ENCODE data around the gene POLN. TPM values are rescaled to one million over a fixed set of nuclear protein-coding genes. Genes with fewer than 3 reads are reported as not detected.

Gene POLN
- total RNA-seq, 1 experiment from 2014 or later: 1.3 TPM

GRCh38 chr4:2150076-2150475 is 91.8 kb downstream of the POLN start:
- Histone ChIP-seq H3K4me1 (replicated peaks; ENCODE audit: insufficient read depth) (no peaks in the 10 kb centered on the region), H3K27me3 (ENCODE audit: insufficient read depth, low read depth) (no peaks in the 10 kb centered on the region), H3K4me2 (no peak overlapping the region), H3K27ac (no peak overlapping the region), H3K9me2 (ENCODE audit: insufficient read depth) (no peaks in the 10 kb centered on the region), H3F3A (ENCODE audit: insufficient read depth, low read depth) (no peaks in the 10 kb centered on the region), H2AFZ (no peak overlapping the region), H3K4me3 (no peak overlapping the region), H3K79me2 (ENCODE audit: low read depth) (no peaks in the 10 kb centered on the region), H3K36me3 (ENCODE audit: low read depth) (no peaks in the 10 kb centered on the region), H3K9me3 (ENCODE audit: insufficient read depth, low read depth) (no peaks in the 10 kb centered on the region), H4K20me1 (ENCODE audit: insufficient read depth) (no peaks in the 10 kb centered on the region)
- DNase-seq: no peak
- ChIA-PET POLR2A (ENCODE audit: unreplicated experiment) (interaction anchor here (0.6 kb wide), 2 partner anchors 405 to 827 kb away, joined by 5 to 7 read pairs; no protein-coding TSS in a partner anchor), CTCF (no interaction called here)
- no peak for TF ChIP-seq CTCF (conservative IDR thresholded peaks at IDR 0.05)
- no peak for TF ChIP-seq EZH2 (IDR thresholded peaks at IDR 0.05; ENCODE audit: low read depth)
- intact Hi-C loops (cut with micrococcal nuclease; ENCODE audit: unreplicated experiment): no loop called here
- no TSS peak for BruUV-seq (replicated peaks)

GRCh38 chr4:2142630-2143427 is 99.1 kb downstream of the POLN start:
- ChIA-PET POLR2A (ENCODE audit: unreplicated experiment) (no interaction called here), CTCF (no interaction called here)
- H2AFZ ChIP-seq: no peak overlapping the region
- no peak overlapping the region for H3K4me3 ChIP-seq
- no peak for TF ChIP-seq EZH2 (IDR thresholded peaks at IDR 0.05; ENCODE audit: low read depth)
- TF ChIP-seq CTCF (conservative IDR thresholded peaks at IDR 0.05): no peak
- H3K36me3 ChIP-seq (ENCODE audit: low read depth): no peaks in the 10 kb centered on the region
- no peak overlapping the region for H3K4me2 ChIP-seq
- H3K9me3 ChIP-seq (ENCODE audit: insufficient read depth, low read depth): no peaks in the 10 kb centered on the region; the same call in 1 of the 2 replicates
- no peaks in the 10 kb centered on the region for H3K27me3 ChIP-seq (ENCODE audit: insufficient read depth, low read depth)
- DNase-seq: peak in 1 of 2 experiments; percentile 39
- no peaks in the 10 kb centered on the region for H3F3A ChIP-seq (ENCODE audit: insufficient read depth, low read depth)
- no peaks in the 10 kb centered on the region for H3K79me2 ChIP-seq (ENCODE audit: low read depth)
- H3K27ac ChIP-seq: no peak overlapping the region
- intact Hi-C loops (cut with micrococcal nuclease; ENCODE audit: unreplicated experiment): no loop called here
- H3K4me1 ChIP-seq (replicated peaks; ENCODE audit: insufficient read depth): no peaks in the 10 kb centered on the region; the same call in 1 of the 2 replicates
- H3K9me2 ChIP-seq (ENCODE audit: insufficient read depth): no peaks in the 10 kb centered on the region
- no TSS peak for BruUV-seq (replicated peaks)
- H4K20me1 ChIP-seq (ENCODE audit: insufficient read depth): no peaks in the 10 kb centered on the region

- no peak overlapping the region for H3K4me2 ChIP-seq
- H2AFZ ChIP-seq: no peak overlapping the region
- no peaks in the 10 kb centered on the region for H3F3A ChIP-seq (ENCODE audit: insufficient read depth, low read depth)
- POLR2A ChIA-PET (ENCODE audit: unreplicated experiment): no interaction called here
- H3K9me2 ChIP-seq (ENCODE audit: insufficient read depth): no peaks in the 10 kb centered on the region
- no peaks in the 10 kb centered on the region for H3K27me3 ChIP-seq (ENCODE audit: insufficient read depth, low read depth)
- no peak overlapping the region for H3K4me3 ChIP-seq
- H3K36me3 ChIP-seq (ENCODE audit: low read depth): no peaks in the 10 kb centered on the region
- intact Hi-C loops (cut with micrococcal nuclease; ENCODE audit: unreplicated experiment): no loop called here
- no peaks in the 10 kb centered on the region for H3K79me2 ChIP-seq (ENCODE audit: low read depth)
- CTCF ChIA-PET: no interaction called here
- BruUV-seq (replicated peaks): no TSS peak
- no peak overlapping the region for H3K27ac ChIP-seq
- H4K20me1 ChIP-seq (ENCODE audit: insufficient read depth): no peaks in the 10 kb centered on the region
- TF ChIP-seq EZH2 (IDR thresholded peaks at IDR 0.05; ENCODE audit: low read depth) (no peak), CTCF (conservative IDR thresholded peaks at IDR 0.05) (no peak)
- no peaks in the 10 kb centered on the region; the same call in 1 of the 2 replicates for H3K9me3 ChIP-seq (ENCODE audit: insufficient read depth, low read depth)
- no peak for DNase-seq
- peaks cover 6% of the 10 kb centered on the region for H3K4me1 ChIP-seq (replicated peaks; ENCODE audit: insufficient read depth)
Observed at GRCh38 chr4:2141762-2142451, 100.0 kb downstream of the POLN start.

Measured in PC-9 (cell line).